ENCODE data around the gene ACADL. TPM values are rescaled to one million over a fixed set of nuclear protein-coding genes. Genes with fewer than 3 reads are reported as not detected.

Gene ACADL
- total RNA-seq, 1 experiment from 2014 or later = 1.3 TPM

DNA sequence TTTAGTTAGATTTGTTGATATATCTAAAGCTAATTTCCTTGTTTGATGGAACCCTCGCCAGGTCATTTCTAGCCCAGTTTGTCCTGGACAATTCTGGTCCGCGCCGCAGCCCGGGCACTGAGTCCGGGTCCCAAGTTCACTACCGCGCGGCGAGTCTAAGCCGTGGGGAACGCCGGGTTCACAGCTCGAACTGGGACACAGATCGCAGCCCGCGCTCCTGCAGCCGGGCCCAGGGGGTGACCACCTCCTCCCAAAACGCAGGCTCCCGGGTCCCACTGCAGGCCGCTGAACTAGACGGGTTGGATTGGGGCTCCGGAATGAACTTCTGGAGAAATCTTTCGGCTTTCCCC is 681 bp downstream of the ACADL start:
- Mint-ChIP-seq H3K27ac (ENCODE audit: unreplicated experiment) (no peak overlapping the region), H3K4me1 (ENCODE audit: low read depth, unreplicated experiment) (peaks cover 19% of the 10 kb centered on the region), H3K9me3 (ENCODE audit: low read depth, unreplicated experiment) (no peaks in the 10 kb centered on the region), H3K36me3 (ENCODE audit: insufficient read depth, unreplicated experiment) (peaks cover 12% of the 10 kb centered on the region), H3K4me3 (ENCODE audit: low read depth, unreplicated experiment) (peak overlapping the region; percentile 77), H3K27me3 (ENCODE audit: unreplicated experiment) (no peaks in the 10 kb centered on the region)
- TF ChIP-seq, protein P1, sequence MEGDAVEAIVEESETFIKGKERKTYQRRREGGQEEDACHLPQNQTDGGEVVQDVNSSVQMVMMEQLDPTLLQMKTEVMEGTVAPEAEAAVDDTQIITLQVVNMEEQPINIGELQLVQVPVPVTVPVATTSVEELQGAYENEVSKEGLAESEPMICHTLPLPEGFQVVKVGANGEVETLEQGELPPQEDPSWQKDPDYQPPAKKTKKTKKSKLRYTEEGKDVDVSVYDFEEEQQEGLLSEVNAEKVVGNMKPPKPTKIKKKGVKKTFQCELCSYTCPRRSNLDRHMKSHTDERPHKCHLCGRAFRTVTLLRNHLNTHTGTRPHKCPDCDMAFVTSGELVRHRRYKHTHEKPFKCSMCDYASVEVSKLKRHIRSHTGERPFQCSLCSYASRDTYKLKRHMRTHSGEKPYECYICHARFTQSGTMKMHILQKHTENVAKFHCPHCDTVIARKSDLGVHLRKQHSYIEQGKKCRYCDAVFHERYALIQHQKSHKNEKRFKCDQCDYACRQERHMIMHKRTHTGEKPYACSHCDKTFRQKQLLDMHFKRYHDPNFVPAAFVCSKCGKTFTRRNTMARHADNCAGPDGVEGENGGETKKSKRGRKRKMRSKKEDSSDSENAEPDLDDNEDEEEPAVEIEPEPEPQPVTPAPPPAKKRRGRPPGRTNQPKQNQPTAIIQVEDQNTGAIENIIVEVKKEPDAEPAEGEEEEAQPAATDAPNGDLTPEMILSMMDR (IDR thresholded peaks at IDR 0.05; ENCODE audit: unreplicated experiment) = no peak
- CTCF ChIA-PET = interaction anchor here (0.7 kb wide), 1 partner anchor 264 kb away, joined by 4 read pairs; no protein-coding TSS in a partner anchor
- intact Hi-C loops (cut with micrococcal nuclease; ENCODE audit: unreplicated experiment) = no loop called here
- no peak for DNase-seq
- BruUV-seq (replicated peaks) = no TSS peak

DNA sequence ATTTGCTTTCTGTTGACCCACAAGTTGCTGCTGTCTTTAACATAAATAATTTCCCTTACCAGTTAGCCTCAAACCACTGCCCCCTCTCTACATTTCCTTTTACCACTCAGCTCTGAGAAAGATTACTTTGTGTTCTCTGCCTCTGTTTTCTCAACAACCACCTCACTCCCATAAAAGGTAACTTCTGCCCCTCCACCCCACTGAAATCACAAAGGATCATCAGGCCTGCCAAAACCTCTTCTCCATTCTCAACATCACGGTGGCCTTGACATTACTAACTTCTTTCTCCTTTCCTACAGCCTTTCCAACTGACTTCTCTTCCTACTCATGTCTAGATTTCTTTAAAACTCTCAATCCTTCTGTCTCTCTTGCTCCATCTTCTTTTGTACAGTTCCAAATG is 10.1 kb downstream of the ACADL start:
- H3K9me3 Mint-ChIP-seq (ENCODE audit: low read depth, unreplicated experiment) = no peaks in the 10 kb centered on the region
- intact Hi-C loops (cut with micrococcal nuclease; ENCODE audit: unreplicated experiment) = no loop called here
- no peaks in the 10 kb centered on the region for H3K4me1 Mint-ChIP-seq (ENCODE audit: low read depth, unreplicated experiment)
- CTCF ChIA-PET = no interaction called here
- no peaks in the 10 kb centered on the region for H3K27me3 Mint-ChIP-seq (ENCODE audit: unreplicated experiment)
- H3K27ac Mint-ChIP-seq (ENCODE audit: unreplicated experiment) = no peak overlapping the region
- no peaks in the 10 kb centered on the region for H3K36me3 Mint-ChIP-seq (ENCODE audit: insufficient read depth, unreplicated experiment)
- no peak overlapping the region for H3K4me3 Mint-ChIP-seq (ENCODE audit: low read depth, unreplicated experiment)
- TF ChIP-seq, protein P1 (IDR thresholded peaks at IDR 0.05; ENCODE audit: unreplicated experiment) = no peak
- no peak for DNase-seq
- no TSS peak for BruUV-seq (replicated peaks)

DNA sequence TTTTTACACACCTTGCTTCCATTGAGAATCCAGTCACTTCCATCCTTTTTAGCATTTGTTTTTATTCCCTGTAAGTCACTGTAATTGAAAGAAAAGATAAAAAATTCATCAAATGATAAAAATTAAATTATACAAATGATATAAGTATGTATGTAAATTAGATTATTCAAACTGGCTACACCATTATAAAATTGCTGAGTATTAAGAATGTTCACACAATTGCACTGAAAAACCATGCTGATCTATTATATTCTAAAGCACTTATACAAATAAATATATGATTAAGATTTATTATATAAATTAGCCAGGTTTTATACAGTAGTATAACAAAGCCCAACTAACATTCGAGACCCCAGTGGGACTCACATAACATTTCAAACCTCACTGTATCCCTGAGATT is 15.1 kb downstream of the ACADL start:
- no TSS peak for BruUV-seq (replicated peaks)
- H3K4me3 Mint-ChIP-seq (ENCODE audit: low read depth, unreplicated experiment) = no peak overlapping the region
- DNase-seq = no peak
- TF ChIP-seq, protein P1 (IDR thresholded peaks at IDR 0.05; ENCODE audit: unreplicated experiment) = no peak
- H3K9me3 Mint-ChIP-seq (ENCODE audit: low read depth, unreplicated experiment) = no peaks in the 10 kb centered on the region
- CTCF ChIA-PET = no interaction called here
- H3K4me1 Mint-ChIP-seq (ENCODE audit: low read depth, unreplicated experiment) = no peaks in the 10 kb centered on the region
- H3K27ac Mint-ChIP-seq (ENCODE audit: unreplicated experiment) = no peak overlapping the region
- intact Hi-C loops (cut with micrococcal nuclease; ENCODE audit: unreplicated experiment) = no loop called here
- H3K36me3 Mint-ChIP-seq (ENCODE audit: insufficient read depth, unreplicated experiment) = no peaks in the 10 kb centered on the region
- no peaks in the 10 kb centered on the region for H3K27me3 Mint-ChIP-seq (ENCODE audit: unreplicated experiment)

DNA sequence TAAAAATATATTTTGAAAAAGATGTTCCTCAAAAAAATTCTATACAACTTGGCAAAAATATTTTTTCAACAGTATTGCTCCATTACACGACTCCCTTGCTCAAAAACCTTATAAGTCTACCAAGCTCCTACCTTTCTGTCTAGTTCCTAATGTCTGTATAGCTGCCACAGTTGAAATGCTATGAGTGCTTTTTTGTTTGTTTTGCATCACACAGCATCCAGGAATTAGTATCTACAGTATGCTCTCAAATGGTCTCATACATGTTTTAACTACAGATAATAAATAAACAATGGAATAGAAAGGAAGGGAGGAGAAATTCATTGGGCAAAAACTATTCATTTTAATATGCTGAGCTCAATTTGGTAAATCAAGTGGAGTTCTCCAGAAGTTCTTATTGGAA is 17.3 kb downstream of the ACADL start:
- Mint-ChIP-seq H3K4me1 (ENCODE audit: low read depth, unreplicated experiment) (peaks cover 4% of the 10 kb centered on the region), H3K9me3 (ENCODE audit: low read depth, unreplicated experiment) (no peaks in the 10 kb centered on the region), H3K27ac (ENCODE audit: unreplicated experiment) (no peak overlapping the region), H3K36me3 (ENCODE audit: insufficient read depth, unreplicated experiment) (no peaks in the 10 kb centered on the region), H3K27me3 (ENCODE audit: unreplicated experiment) (no peaks in the 10 kb centered on the region), H3K4me3 (ENCODE audit: low read depth, unreplicated experiment) (no peak overlapping the region)
- TF ChIP-seq, protein P1 (IDR thresholded peaks at IDR 0.05; ENCODE audit: unreplicated experiment) = no peak
- BruUV-seq (replicated peaks) = no TSS peak
- CTCF ChIA-PET = no interaction called here
- intact Hi-C loops (cut with micrococcal nuclease; ENCODE audit: unreplicated experiment) = no loop called here
- DNase-seq = no peak

DNA sequence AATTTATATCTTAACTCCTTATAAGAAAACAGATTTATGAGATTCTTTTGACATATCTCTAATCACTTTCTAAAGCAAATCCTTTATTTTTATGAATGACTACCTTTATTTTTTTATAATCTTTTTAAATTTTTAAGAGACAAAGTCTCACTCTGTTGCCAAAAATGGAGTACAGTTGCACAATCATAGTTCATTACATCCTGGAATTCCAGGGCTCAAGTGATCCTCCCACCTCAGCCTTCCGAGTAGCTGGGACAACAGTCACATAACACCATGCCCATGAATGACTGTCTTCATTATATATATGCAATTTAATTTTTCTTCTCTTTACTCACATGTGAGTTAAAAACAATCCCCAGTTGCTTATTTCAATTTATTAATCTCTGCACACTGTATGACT is 21.7 kb downstream of the ACADL start:
- Mint-ChIP-seq H3K4me3 (ENCODE audit: low read depth, unreplicated experiment) (no peak overlapping the region), H3K9me3 (ENCODE audit: low read depth, unreplicated experiment) (no peaks in the 10 kb centered on the region), H3K36me3 (ENCODE audit: insufficient read depth, unreplicated experiment) (no peaks in the 10 kb centered on the region), H3K27me3 (ENCODE audit: unreplicated experiment) (no peaks in the 10 kb centered on the region), H3K4me1 (ENCODE audit: low read depth, unreplicated experiment) (peaks cover 10% of the 10 kb centered on the region), H3K27ac (ENCODE audit: unreplicated experiment) (no peak overlapping the region)
- intact Hi-C loops (cut with micrococcal nuclease; ENCODE audit: unreplicated experiment) = no loop called here
- CTCF ChIA-PET = no interaction called here
- TF ChIP-seq, protein P1 (IDR thresholded peaks at IDR 0.05; ENCODE audit: unreplicated experiment) = no peak
- no TSS peak for BruUV-seq (replicated peaks)
- DNase-seq = no peak
